ENCODE measurements around the gene ADK.

ADK gene

DNA sequence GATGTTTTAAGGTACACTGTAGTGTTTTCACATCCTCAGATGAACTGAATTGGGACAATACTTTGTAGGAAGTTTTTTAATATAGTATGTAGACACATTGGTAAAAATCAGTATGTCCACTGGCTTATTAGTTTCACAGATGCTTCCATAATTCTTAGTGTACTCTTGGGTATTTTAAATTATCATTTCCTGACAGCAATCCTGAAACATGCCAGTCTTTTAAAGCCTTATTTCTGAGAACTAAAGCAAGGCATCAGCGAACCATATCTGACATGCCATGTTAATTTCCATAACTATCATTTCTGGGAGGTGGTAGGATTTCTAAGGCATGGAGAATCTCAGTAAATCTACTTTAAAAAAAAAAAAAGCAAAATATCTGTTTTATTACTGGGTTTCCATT is 266.4 kb downstream of the ADK start:
- Histone ChIP-seq H3K27me3 (no peaks in the 10 kb centered on the region), H3K27ac (no peak overlapping the region), H3K36me3 (no peaks in the 10 kb centered on the region), H3K4me1 (peaks cover 0 to 13% (median 0%) of the 10 kb centered on the region in 4 donors), H3K9me3 (no peaks in the 10 kb centered on the region), H3K4me3 (no peak overlapping the region)
- TF ChIP-seq, protein P1, sequence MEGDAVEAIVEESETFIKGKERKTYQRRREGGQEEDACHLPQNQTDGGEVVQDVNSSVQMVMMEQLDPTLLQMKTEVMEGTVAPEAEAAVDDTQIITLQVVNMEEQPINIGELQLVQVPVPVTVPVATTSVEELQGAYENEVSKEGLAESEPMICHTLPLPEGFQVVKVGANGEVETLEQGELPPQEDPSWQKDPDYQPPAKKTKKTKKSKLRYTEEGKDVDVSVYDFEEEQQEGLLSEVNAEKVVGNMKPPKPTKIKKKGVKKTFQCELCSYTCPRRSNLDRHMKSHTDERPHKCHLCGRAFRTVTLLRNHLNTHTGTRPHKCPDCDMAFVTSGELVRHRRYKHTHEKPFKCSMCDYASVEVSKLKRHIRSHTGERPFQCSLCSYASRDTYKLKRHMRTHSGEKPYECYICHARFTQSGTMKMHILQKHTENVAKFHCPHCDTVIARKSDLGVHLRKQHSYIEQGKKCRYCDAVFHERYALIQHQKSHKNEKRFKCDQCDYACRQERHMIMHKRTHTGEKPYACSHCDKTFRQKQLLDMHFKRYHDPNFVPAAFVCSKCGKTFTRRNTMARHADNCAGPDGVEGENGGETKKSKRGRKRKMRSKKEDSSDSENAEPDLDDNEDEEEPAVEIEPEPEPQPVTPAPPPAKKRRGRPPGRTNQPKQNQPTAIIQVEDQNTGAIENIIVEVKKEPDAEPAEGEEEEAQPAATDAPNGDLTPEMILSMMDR (IDR thresholded peaks at IDR 0.05): no peak
- DNase-seq: no peak
- intact Hi-C loops (cut with DNase I; ENCODE audit: low total_unique reads): no loop called here

DNA sequence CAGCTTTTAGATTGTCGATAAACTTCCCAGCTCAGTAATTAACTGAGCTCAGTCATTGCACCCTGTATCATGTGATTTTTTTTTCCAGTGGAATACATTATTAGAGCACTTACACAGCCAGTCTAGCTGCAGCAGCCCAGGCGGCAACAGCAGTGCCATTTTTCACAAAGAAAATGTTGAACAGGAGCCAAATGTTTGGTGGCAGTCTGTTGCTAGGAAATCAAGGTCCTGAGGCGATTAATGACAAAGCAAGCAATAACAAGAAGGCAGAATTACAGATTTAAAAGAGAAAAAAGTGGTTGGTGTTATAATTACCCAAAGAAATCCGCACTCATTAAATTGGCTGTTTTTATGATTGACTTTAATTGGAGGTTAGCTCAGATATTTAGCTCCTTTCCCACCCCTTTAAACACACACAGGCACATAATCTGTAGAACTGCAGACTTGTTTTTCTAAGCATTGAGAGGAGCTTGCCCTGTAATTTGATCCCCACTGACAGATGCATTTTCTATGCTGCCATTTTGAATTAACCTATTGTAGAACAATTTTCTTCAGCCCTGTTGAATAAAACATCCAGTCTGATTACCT is 267.4 kb downstream of the ADK start:
- no peak for DNase-seq
- H3K36me3 ChIP-seq: no peaks in the 10 kb centered on the region
- no peaks in the 10 kb centered on the region for H3K27me3 ChIP-seq
- no peak overlapping the region for H3K27ac ChIP-seq
- intact Hi-C loops (cut with DNase I; ENCODE audit: low total_unique reads): no loop called here
- peaks cover 0 to 13% (median 0%) of the 10 kb centered on the region in 4 donors for H3K4me1 ChIP-seq
- H3K9me3 ChIP-seq: no peaks in the 10 kb centered on the region
- no peak overlapping the region for H3K4me3 ChIP-seq
- TF ChIP-seq, protein P1 (IDR thresholded peaks at IDR 0.05): no peak

DNA sequence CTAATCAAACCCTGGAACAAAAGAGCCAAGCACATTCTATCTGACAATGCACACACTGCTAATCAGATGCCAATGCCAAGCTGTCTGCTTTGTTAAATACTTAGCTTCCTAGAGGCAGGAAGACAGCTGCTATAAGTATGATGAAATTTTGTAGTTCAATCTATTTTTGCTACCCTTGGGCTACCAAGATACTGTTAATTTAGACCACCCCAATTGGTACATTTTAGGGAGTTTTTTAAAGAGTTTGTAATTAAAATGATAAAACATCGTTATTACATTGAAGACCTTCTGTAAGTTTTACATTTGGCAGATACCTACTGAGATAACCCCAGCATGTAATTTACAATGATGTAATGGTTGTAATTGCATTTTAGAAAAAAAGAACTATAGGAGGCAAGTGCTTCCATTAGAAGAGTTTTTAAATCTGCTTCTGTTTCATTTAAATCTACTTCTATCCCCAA is 268.5 kb downstream of the ADK start:
- intact Hi-C loops (cut with DNase I; ENCODE audit: low total_unique reads): no loop called here
- no peaks in the 10 kb centered on the region for H3K9me3 ChIP-seq
- no peak overlapping the region for H3K27ac ChIP-seq
- DNase-seq: no peak
- peaks cover 0 to 13% (median 0%) of the 10 kb centered on the region in 4 donors for H3K4me1 ChIP-seq
- no peaks in the 10 kb centered on the region for H3K27me3 ChIP-seq
- TF ChIP-seq, protein P1 (IDR thresholded peaks at IDR 0.05): no peak
- no peak overlapping the region for H3K4me3 ChIP-seq
- H3K36me3 ChIP-seq: no peaks in the 10 kb centered on the region

DNA sequence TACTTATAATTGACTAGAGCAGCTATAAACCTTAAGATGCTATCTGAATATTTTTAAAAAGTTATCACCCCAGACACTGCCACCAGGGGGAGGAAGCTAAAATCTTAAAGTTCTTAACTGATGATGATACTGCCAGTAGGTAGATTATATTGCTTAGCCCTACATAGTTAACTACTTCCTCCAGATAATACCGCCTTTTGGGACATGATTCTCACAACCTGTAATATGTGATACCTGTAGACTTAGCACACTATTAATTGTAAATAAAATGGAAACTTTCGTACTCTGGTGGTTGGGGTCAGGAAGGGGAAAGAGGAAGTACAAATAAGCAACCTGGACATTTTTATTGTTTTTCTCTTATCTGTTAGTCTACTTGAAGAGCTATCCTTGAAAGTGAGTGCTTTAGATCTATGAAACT is 268.9 kb downstream of the ADK start:
- DNase-seq: no peak
- Histone ChIP-seq H3K27me3 (no peaks in the 10 kb centered on the region), H3K27ac (no peak overlapping the region), H3K36me3 (no peaks in the 10 kb centered on the region), H3K4me3 (no peak overlapping the region), H3K9me3 (no peaks in the 10 kb centered on the region), H3K4me1 (peaks cover 0 to 13% (median 0%) of the 10 kb centered on the region in 4 donors)
- intact Hi-C loops (cut with DNase I; ENCODE audit: low total_unique reads): no loop called here
- TF ChIP-seq, protein P1 (IDR thresholded peaks at IDR 0.05): peak; percentile 17 to 25

DNA sequence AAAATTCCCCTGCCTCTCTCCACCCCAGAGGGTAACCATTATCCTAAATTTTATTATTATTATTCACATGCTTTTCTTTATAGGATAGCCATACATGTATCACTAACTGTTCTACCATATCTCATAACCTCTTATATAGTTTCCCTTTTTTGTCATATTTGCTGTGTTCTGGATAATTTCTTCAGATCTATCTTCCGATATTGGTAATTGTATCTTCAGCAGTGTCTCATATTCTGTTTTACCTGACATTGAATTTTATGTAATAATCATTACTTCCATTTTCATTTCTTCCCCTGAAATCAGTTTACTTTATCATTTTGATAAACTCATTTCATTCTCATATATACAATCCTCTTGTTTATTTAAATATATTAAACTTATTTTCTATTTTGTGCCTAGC is 273.5 kb downstream of the ADK start:
- no peaks in the 10 kb centered on the region for H3K27me3 ChIP-seq
- no peaks in the 10 kb centered on the region for H3K4me1 ChIP-seq
- no peaks in the 10 kb centered on the region for H3K9me3 ChIP-seq
- TF ChIP-seq, protein P1 (IDR thresholded peaks at IDR 0.05): no peak
- DNase-seq: no peak
- H3K36me3 ChIP-seq: no peaks in the 10 kb centered on the region
- no peak overlapping the region for H3K4me3 ChIP-seq
- intact Hi-C loops (cut with DNase I; ENCODE audit: low total_unique reads): no loop called here
- H3K27ac ChIP-seq: no peak overlapping the region
